ENCODE measurements around the gene NDRG4. TPM values are rescaled to one million over a fixed set of nuclear protein-coding genes. Genes with fewer than 3 reads are reported as not detected.

The NDRG4 gene
- total RNA-seq, 4 donors from 2014 or later, result 3.3 to 12.9 (median 9.3) TPM

- TF ChIP-seq, protein P1, sequence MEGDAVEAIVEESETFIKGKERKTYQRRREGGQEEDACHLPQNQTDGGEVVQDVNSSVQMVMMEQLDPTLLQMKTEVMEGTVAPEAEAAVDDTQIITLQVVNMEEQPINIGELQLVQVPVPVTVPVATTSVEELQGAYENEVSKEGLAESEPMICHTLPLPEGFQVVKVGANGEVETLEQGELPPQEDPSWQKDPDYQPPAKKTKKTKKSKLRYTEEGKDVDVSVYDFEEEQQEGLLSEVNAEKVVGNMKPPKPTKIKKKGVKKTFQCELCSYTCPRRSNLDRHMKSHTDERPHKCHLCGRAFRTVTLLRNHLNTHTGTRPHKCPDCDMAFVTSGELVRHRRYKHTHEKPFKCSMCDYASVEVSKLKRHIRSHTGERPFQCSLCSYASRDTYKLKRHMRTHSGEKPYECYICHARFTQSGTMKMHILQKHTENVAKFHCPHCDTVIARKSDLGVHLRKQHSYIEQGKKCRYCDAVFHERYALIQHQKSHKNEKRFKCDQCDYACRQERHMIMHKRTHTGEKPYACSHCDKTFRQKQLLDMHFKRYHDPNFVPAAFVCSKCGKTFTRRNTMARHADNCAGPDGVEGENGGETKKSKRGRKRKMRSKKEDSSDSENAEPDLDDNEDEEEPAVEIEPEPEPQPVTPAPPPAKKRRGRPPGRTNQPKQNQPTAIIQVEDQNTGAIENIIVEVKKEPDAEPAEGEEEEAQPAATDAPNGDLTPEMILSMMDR (IDR thresholded peaks at IDR 0.05), result no peak
- TF ChIP-seq POLR2A (IDR thresholded peaks at IDR 0.05), result no peak
- peaks cover 50 to 57% of the 10 kb centered on the region in 2 donors for H3K36me3 ChIP-seq
- intact Hi-C loops (cut with DNase I), result no loop called here
- no peak for DNase-seq
- H3K27me3 ChIP-seq, result no peaks in the 10 kb centered on the region
- WGBS, 2 donors, result 95 to 98% methylated on average over 8 of the region's 8 CpGs
- peak overlapping the region in 1 of 3 donors; percentile 14 for H3K27ac ChIP-seq
- H3K4me1 ChIP-seq, result peaks cover 9 to 17% of the 10 kb centered on the region in 2 donors
- H3K9me3 ChIP-seq, result no peaks in the 10 kb centered on the region
- H3K4me3 ChIP-seq (replicated peaks in 1 of 3), result no peak overlapping the region
Measured at GRCh38 chr16:58543685-58544084, 43.7 kb downstream of the NDRG4 start.

- no peaks in the 10 kb centered on the region for H3K9me3 ChIP-seq
- intact Hi-C loops (cut with DNase I), result no loop called here
- TF ChIP-seq, protein P1 (IDR thresholded peaks at IDR 0.05), result no peak
- no peak for TF ChIP-seq POLR2A (IDR thresholded peaks at IDR 0.05)
- 87 to 88% methylated on average over 2 of the region's 2 CpGs for WGBS, 2 donors
- no peak overlapping the region for H3K27ac ChIP-seq
- DNase-seq, result no peak
- peaks cover 58 to 69% of the 10 kb centered on the region in 2 donors for H3K36me3 ChIP-seq
- H3K4me1 ChIP-seq, result no peaks in the 10 kb centered on the region
- no peaks in the 10 kb centered on the region for H3K27me3 ChIP-seq
- H3K4me3 ChIP-seq (replicated peaks in 1 of 3), result no peak overlapping the region
Measured at GRCh38 chr16:58548378-58548777, 48.4 kb downstream of the NDRG4 start.

DNA sequence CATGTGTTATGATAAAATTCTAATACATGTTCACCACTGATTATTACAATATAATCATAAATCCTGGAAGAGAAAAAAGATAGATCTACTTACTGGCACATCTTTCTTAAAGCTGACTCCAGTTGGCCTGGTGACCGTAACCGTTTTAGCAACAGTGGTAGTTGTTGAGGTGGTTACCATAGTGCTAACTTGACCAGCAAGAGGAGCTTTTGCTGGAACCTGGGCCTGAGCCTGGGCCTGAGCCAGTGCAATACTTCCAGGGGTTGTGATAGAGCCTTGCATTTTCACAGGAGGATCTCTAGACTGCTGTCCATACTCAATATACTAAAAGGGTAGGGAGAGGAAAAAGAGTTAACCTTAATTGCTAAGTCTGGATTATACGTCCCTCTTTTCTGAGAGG, 51.6 kb downstream of the NDRG4 start:
- Histone ChIP-seq H3K4me3 (replicated peaks in 1 of 3) (no peak overlapping the region), H3K27me3 (no peaks in the 10 kb centered on the region), H3K36me3 (peaks cover 48 to 51% of the 10 kb centered on the region in 2 donors), H3K9me3 (no peaks in the 10 kb centered on the region), H3K27ac (no peak overlapping the region), H3K4me1 (no peaks in the 10 kb centered on the region)
- DNase-seq, result no peak
- 75 to 83% methylated on average over 3 of the region's 3 CpGs for WGBS, 2 donors
- intact Hi-C loops (cut with DNase I), result no loop called here
- TF ChIP-seq POLR2A (IDR thresholded peaks at IDR 0.05), result no peak
- TF ChIP-seq, protein P1 (IDR thresholded peaks at IDR 0.05), result no peak

DNA sequence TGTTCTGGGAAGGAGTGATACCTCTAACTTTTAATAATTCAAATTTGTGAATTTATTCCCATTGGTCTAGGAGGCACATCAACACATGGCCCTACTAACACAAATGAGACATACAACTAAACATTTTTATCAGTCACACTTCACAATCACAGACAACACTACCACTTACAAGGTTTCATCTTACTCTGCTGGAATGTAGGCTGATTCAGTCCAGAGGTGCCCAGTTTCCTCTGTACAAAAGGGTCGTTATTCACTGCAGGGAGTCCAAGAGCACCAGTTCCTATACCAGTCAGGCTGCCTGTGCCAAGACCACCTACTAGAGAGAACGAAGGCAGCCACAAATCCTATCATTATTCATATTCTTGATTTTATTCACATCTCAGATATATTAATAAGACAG, 56.7 kb downstream of the NDRG4 start:
- no peak overlapping the region for H3K4me3 ChIP-seq (replicated peaks in 1 of 3)
- H3K36me3 ChIP-seq, result peaks cover 32 to 36% of the 10 kb centered on the region in 2 donors
- DNase-seq, result no peak
- intact Hi-C loops (cut with DNase I), result no loop called here
- H3K27ac ChIP-seq, result no peak overlapping the region
- WGBS, 2 donors, result 86% methylated on average over 2 of the region's 2 CpGs
- no peaks in the 10 kb centered on the region for H3K9me3 ChIP-seq
- no peaks in the 10 kb centered on the region for H3K27me3 ChIP-seq
- TF ChIP-seq, protein P1 (IDR thresholded peaks at IDR 0.05), result no peak
- no peak for TF ChIP-seq POLR2A (IDR thresholded peaks at IDR 0.05)
- no peaks in the 10 kb centered on the region for H3K4me1 ChIP-seq

Small RNA genes lying within 50 kb of the gene (small RNA-seq; reads per million reads assigned to genes)
- gene RNU6-103P (not detected), gene SNORA46 (407 reads per million, percentile 98 among the genes with 10 or more reads in this experiment), gene SNORA50A (not detected)

Other genes with a start within 250 kb of the NDRG4 start
- gene PRSS54, start 205.1 kb upstream of the NDRG4 start, total RNA-seq, result not detected
- 1 to 10 TPM; 1.5 to 5.8 (median 3.4) TPM for gene GINS3, start 107.7 kb upstream of the NDRG4 start, total RNA-seq
- 10 to 100 TPM; 37.3 to 59.2 (median 44.4) TPM for gene SETD6, start 15.4 kb downstream of the NDRG4 start, total RNA-seq
- gene CNOT1, start 129.7 kb downstream of the NDRG4 start, total RNA-seq, result 100 to 1,000 TPM; 109 to 150 (median 133) TPM
- 10 to 100 TPM; 17.2 to 33.8 (median 30.1) TPM for gene SLC38A7, start 184.6 kb downstream of the NDRG4 start, total RNA-seq
- 100 to 1,000 TPM in 2 of 4 donors, 10 to 100 TPM in 2; 65.4 to 129 (median 93.4) TPM for gene GOT2, start 234.2 kb downstream of the NDRG4 start, total RNA-seq